WTC11 (cell line): Measurements from ENCODE around the gene IFRD1. TPM values are rescaled to one million over a fixed set of nuclear protein-coding genes. Genes with fewer than 3 reads are reported as not detected.
A peak's percentile ranks its signal among the peaks of the same experiment; 100 is the strongest.

Experiments
- ATAC-seq: fragments of 200-7000 bp; cut with Tn5 transposase; 2 replicates; pipeline ENCODE4 v1.10.0; 2021; ENCODE audit warnings: mild to moderate bottlenecking, moderate library complexity
- CTCF ChIA-PET: fragments of 300-600 bp; sonication (Branson Sonifier 250); formaldehyde crosslinking; loops from one replicate; lab custom pipeline; 2021; ENCODE audit warnings: antibody characterized with exemption; lab: Charles Lee
- POLR2A ChIA-PET: fragments of 350-600 bp; sonication (Branson Sonifier 250); formaldehyde crosslinking; loops from one replicate; lab custom pipeline; 2021; ENCODE audit warnings: antibody characterized with exemption; lab: Charles Lee
- DNase-seq: peaks from one replicate; pipeline ENCODE4 v3.0.0; 2021; ENCODE audit warnings: low spot score
- H3K27ac Mint-ChIP-seq: 2 replicates; pipeline ENCODE4 v1.8.0; 2021; ENCODE audit warnings: mixed read lengths
- H3K27me3 Mint-ChIP-seq: 2 replicates; pipeline ENCODE4 v1.8.0; 2021; ENCODE audit warnings: low read depth, mild to moderate bottlenecking, moderate library complexity, mixed read lengths
- H3K36me3 Mint-ChIP-seq: 2 replicates; pipeline ENCODE4 v1.8.0; 2021; ENCODE audit warnings: mixed read lengths
- H3K4me1 Mint-ChIP-seq: 2 replicates; pipeline ENCODE4 v1.8.0; 2022; ENCODE audit warnings: mixed read lengths
- H3K4me3 Mint-ChIP-seq: 2 replicates; pipeline ENCODE4 v1.8.0; 2021; ENCODE audit warnings: mild to moderate bottlenecking, moderate library complexity, mixed read lengths
- H3K9me3 Mint-ChIP-seq: 2 replicates; pipeline ENCODE4 v1.8.0; 2021; ENCODE audit warnings: mixed read lengths
- ATF1 ChIP-seq: sonication (generic); formaldehyde crosslinking; IDR thresholded peaks from 2 replicates; pipeline ENCODE4 v1.8.1; 2023; ENCODE audit warnings: mild to moderate bottlenecking, moderate library complexity, missing genetic modification reagents
- ATF2 ChIP-seq: sonication (generic); formaldehyde crosslinking; IDR thresholded peaks from 2 replicates; pipeline ENCODE4 v1.8.1; 2022; ENCODE audit warnings: low read depth, missing genetic modification reagents, borderline replicate concordance
- CBFB ChIP-seq: sonication (generic); formaldehyde crosslinking; IDR thresholded peaks from 2 replicates; pipeline ENCODE4 v1.8.1; 2022; ENCODE audit warnings: mild to moderate bottlenecking, low read depth, missing genetic modification reagents
- FOXP1 ChIP-seq: sonication (generic); formaldehyde crosslinking; IDR thresholded peaks from 2 replicates; pipeline ENCODE4 v1.8.0; 2022; ENCODE audit warnings: missing genetic modification reagents, mild to moderate bottlenecking, moderate library complexity, borderline replicate concordance
- HMGA2 ChIP-seq: fragments of 250-450 bp; sonication (Bioruptor Pico); IDR thresholded peaks from 2 replicates; pipeline ENCODE4 v1.4.0; 2021; ENCODE audit warnings: mild to moderate bottlenecking, moderate library complexity
- IRF2 ChIP-seq: sonication (generic); formaldehyde crosslinking; IDR thresholded peaks from 2 replicates; pipeline ENCODE4 v1.8.0; 2022; ENCODE audit warnings: low read depth, missing genetic modification reagents, borderline replicate concordance
- JAZF1 ChIP-seq: fragments of 250-450 bp; sonication (Bioruptor Pico); IDR thresholded peaks from 2 replicates; pipeline ENCODE4 v1.9.0; 2021; ENCODE audit warnings: moderate library complexity, mild to moderate bottlenecking, inconsistent platforms
- NFATC4 ChIP-seq: fragments of 250-450 bp; sonication (Bioruptor Pico); IDR thresholded peaks from 2 replicates; pipeline ENCODE4 v1.9.0; 2021; ENCODE audit warnings: mild to moderate bottlenecking
- NFE2L1 ChIP-seq: sonication (generic); formaldehyde crosslinking; IDR thresholded peaks from 2 replicates; pipeline ENCODE4 v1.8.1; 2023; ENCODE audit warnings: missing genetic modification reagents
- NFYB ChIP-seq: sonication (generic); formaldehyde crosslinking; conservative IDR thresholded peaks from 2 replicates; pipeline ENCODE4 v1.8.0; 2022; ENCODE audit warnings: low read depth, missing genetic modification reagents
- NR1H2 ChIP-seq: sonication (generic); formaldehyde crosslinking; IDR thresholded peaks from 2 replicates; pipeline ENCODE4 v1.9.0; 2021; ENCODE audit warnings: mild to moderate bottlenecking, moderate library complexity, missing genetic modification reagents
- PREB ChIP-seq: sonication (generic); formaldehyde crosslinking; IDR thresholded peaks from 2 replicates; pipeline ENCODE4 v1.8.1; 2022; ENCODE audit warnings: mild to moderate bottlenecking, missing genetic modification reagents, moderate library complexity, borderline replicate concordance
- SMAD3 ChIP-seq: sonication (generic); formaldehyde crosslinking; IDR thresholded peaks from 2 replicates; pipeline ENCODE4 v1.8.0; 2022; ENCODE audit warnings: missing genetic modification reagents, mild to moderate bottlenecking, borderline replicate concordance
- TEAD4 ChIP-seq: sonication (generic); formaldehyde crosslinking; IDR thresholded peaks from 2 replicates; pipeline ENCODE4 v1.8.0; 2022; ENCODE audit warnings: mild to moderate bottlenecking, missing genetic modification reagents
- ZBTB21 ChIP-seq: sonication (generic); formaldehyde crosslinking; IDR thresholded peaks from 2 replicates; pipeline ENCODE4 v1.8.1; 2023; ENCODE audit warnings: mild to moderate bottlenecking, missing genetic modification reagents, borderline replicate concordance
- ZNF121 ChIP-seq: sonication (generic); formaldehyde crosslinking; IDR thresholded peaks from 2 replicates; pipeline ENCODE4 v1.8.0; 2023; ENCODE audit warnings: missing genetic modification reagents
- ZNF138 ChIP-seq: sonication (generic); formaldehyde crosslinking; conservative IDR thresholded peaks from 2 replicates; pipeline ENCODE4 v1.8.1; 2022; ENCODE audit warnings: mild to moderate bottlenecking, moderate library complexity, missing genetic modification reagents
- ZNF232 ChIP-seq: sonication (generic); formaldehyde crosslinking; IDR thresholded peaks from 2 replicates; pipeline ENCODE4 v1.8.0; 2022; ENCODE audit warnings: mild to moderate bottlenecking, missing genetic modification reagents
- ZNF317 ChIP-seq: sonication (generic); formaldehyde crosslinking; IDR thresholded peaks from 2 replicates; pipeline ENCODE4 v1.8.1; 2023; ENCODE audit warnings: low read depth, mild to moderate bottlenecking, moderate library complexity, missing genetic modification reagents, borderline replicate concordance
- ZNF423 ChIP-seq: fragments of 250-450 bp; sonication (Bioruptor Pico); IDR thresholded peaks from 2 replicates; pipeline ENCODE4 v2.1.2; 2022; ENCODE audit warnings: mild to moderate bottlenecking, moderate library complexity
- total RNA-seq: library from RNA; stranded (reverse); gene quantifications from 3 replicates; pipeline ENCODE4 v1.2.3, GENCODE V29; 2021
- TF ChIP-seq, protein P1 (sequence below): fragments of 250-450 bp; sonication (Bioruptor Pico); IDR thresholded peaks from 2 replicates; pipeline ENCODE4 v1.9.0; 2021; ENCODE audit warnings: mild to moderate bottlenecking, borderline replicate concordance
- TF ChIP-seq, protein P2 (sequence below): fragments of 250-450 bp; sonication (Bioruptor Pico); IDR thresholded peaks from 2 replicates; pipeline ENCODE4 v2.1.2; 2022; ENCODE audit warnings: mild to moderate bottlenecking, moderate library complexity
- TF ChIP-seq, protein P3 (sequence below): fragments of 250-450 bp; sonication (Bioruptor Pico); IDR thresholded peaks from 2 replicates; pipeline ENCODE4 v1.9.0; 2021; ENCODE audit warnings: moderate library complexity, mild to moderate bottlenecking, inconsistent platforms, borderline replicate concordance

Gene IFRD1
- total RNA-seq, 1 experiment from 2014 or later, result 31.2 TPM

DNA sequence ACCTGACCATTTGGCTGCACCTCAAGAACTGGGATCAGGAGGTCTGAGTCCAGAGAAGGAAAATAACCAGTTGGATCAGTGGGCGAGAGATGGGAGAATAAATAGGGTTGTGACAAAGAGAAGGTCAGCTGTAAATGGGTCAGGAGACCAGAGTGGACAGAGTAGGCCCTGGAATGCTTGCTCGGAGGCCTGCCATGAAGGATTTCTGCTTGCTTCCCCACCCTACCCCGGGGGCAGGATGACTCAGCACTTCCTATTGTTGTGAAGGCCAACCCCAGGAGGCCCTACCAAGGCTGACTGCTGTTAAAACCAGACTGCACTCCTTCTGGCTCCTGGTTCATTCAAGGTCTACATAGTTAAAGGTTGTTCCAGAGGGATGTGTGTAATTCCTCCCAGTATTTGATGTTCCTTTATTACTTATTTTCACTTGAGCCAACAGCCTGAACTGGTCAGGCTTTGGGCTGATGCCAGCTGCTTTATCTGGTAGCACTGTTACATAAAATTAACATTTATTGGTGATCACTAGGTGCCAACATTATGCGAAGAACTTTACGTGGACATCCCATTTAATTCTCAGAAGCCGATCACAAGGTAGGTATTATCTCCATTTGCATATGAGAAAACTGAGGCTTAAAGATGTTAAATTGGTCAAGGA, 27.3 kb upstream of the IFRD1 start (continued):
- TF ChIP-seq, protein P1, sequence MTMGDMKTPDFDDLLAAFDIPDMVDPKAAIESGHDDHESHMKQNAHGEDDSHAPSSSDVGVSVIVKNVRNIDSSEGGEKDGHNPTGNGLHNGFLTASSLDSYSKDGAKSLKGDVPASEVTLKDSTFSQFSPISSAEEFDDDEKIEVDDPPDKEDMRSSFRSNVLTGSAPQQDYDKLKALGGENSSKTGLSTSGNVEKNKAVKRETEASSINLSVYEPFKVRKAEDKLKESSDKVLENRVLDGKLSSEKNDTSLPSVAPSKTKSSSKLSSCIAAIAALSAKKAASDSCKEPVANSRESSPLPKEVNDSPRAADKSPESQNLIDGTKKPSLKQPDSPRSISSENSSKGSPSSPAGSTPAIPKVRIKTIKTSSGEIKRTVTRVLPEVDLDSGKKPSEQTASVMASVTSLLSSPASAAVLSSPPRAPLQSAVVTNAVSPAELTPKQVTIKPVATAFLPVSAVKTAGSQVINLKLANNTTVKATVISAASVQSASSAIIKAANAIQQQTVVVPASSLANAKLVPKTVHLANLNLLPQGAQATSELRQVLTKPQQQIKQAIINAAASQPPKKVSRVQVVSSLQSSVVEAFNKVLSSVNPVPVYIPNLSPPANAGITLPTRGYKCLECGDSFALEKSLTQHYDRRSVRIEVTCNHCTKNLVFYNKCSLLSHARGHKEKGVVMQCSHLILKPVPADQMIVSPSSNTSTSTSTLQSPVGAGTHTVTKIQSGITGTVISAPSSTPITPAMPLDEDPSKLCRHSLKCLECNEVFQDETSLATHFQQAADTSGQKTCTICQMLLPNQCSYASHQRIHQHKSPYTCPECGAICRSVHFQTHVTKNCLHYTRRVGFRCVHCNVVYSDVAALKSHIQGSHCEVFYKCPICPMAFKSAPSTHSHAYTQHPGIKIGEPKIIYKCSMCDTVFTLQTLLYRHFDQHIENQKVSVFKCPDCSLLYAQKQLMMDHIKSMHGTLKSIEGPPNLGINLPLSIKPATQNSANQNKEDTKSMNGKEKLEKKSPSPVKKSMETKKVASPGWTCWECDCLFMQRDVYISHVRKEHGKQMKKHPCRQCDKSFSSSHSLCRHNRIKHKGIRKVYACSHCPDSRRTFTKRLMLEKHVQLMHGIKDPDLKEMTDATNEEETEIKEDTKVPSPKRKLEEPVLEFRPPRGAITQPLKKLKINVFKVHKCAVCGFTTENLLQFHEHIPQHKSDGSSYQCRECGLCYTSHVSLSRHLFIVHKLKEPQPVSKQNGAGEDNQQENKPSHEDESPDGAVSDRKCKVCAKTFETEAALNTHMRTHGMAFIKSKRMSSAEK, result no peak
- TF ChIP-seq, protein P2, sequence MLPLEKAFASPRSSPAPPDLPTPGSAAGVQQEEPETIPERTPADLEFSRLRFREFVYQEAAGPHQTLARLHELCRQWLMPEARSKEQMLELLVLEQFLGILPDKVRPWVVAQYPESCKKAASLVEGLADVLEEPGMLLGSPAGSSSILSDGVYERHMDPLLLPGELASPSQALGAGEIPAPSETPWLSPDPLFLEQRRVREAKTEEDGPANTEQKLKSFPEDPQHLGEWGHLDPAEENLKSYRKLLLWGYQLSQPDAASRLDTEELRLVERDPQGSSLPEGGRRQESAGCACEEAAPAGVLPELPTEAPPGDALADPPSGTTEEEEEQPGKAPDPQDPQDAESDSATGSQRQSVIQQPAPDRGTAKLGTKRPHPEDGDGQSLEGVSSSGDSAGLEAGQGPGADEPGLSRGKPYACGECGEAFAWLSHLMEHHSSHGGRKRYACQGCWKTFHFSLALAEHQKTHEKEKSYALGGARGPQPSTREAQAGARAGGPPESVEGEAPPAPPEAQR (CRISPR knock-in tag), result no peak
- TF ChIP-seq NFYB (CRISPR knock-in tag) (no peak), ATF2 (CRISPR knock-in tag) (no peak), NR1H2 (CRISPR knock-in tag) (no peak), ZNF317 (CRISPR knock-in tag) (no peak), ZNF423 (CRISPR knock-in tag) (peak; percentile 50; the same call in 1 of the 2 replicates), SMAD3 (CRISPR knock-in tag) (no peak), HMGA2 (no peak), ATF1 (CRISPR knock-in tag) (no peak), NFE2L1 (CRISPR knock-in tag) (peak; percentile 97)

GRCh38 chr7:112423987-112424386, 26.3 kb upstream of the IFRD1 start:
- Mint-ChIP-seq H3K27ac (no peak overlapping the region), H3K4me1 (peaks cover 56% of the 10 kb centered on the region), H3K36me3 (no peaks in the 10 kb centered on the region), H3K9me3 (peaks cover 2% of the 10 kb centered on the region), H3K27me3 (no peaks in the 10 kb centered on the region), H3K4me3 (no peak overlapping the region)
- no peak for TF ChIP-seq ZNF232 (CRISPR knock-in tag)
- TF ChIP-seq PREB (CRISPR knock-in tag), result no peak
- no peak for TF ChIP-seq IRF2 (CRISPR knock-in tag)
- TF ChIP-seq ZBTB21 (CRISPR knock-in tag), result no peak
- no peak for TF ChIP-seq HMGA2
- TF ChIP-seq TEAD4 (CRISPR knock-in tag), result no peak
- no peak for TF ChIP-seq JAZF1 (CRISPR knock-in tag)
- no peak for TF ChIP-seq FOXP1 (CRISPR knock-in tag)
- TF ChIP-seq, protein P3, sequence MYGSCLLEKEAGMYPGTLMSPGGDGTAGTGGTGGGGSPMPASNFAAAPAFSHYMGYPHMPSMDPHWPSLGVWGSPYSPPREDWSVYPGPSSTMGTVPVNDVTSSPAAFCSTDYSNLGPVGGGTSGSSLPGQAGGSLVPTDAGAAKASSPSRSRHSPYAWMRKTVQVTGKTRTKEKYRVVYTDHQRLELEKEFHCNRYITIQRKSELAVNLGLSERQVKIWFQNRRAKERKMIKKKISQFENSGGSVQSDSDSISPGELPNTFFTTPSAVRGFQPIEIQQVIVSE (CRISPR knock-in tag), result no peak
- no peak for TF ChIP-seq ZNF121 (CRISPR knock-in tag)
- no peak for TF ChIP-seq ZNF138 (CRISPR knock-in tag)
- TF ChIP-seq CBFB (CRISPR knock-in tag), result no peak
- no peak for TF ChIP-seq NFATC4 (CRISPR knock-in tag)
- ChIA-PET CTCF (interaction anchor here (1.3 kb wide), 1 partner anchor 57 kb away, joined by 3 read pairs; the partner anchor contains the start of gene LSMEM1), POLR2A (no interaction called here)
- DNase-seq (no peak), ATAC-seq (no peak)
